ENCODE data around the gene SNX25. TPM values are rescaled to one million over a fixed set of nuclear protein-coding genes. Genes with fewer than 3 reads are reported as not detected.

Gene SNX25
- total and polyA plus RNA-seq, 4 experiments from 2014 or later: 3.5 to 24.5 (median 15.7) TPM

GRCh38 chr4:185296665-185297460, 87.5 kb downstream of the SNX25 start:
- DNase-seq: no peak
- Histone ChIP-seq H3K9me3 (ENCODE audit: control insufficient read depth in 1 of 2, low read length in 2 of 2) (no peaks in the 10 kb centered on the region), H3K4me1 (ENCODE audit: insufficient read depth, low read length) (no peaks in the 10 kb centered on the region), H3K36me3 (ENCODE audit: insufficient read depth, low read length) (peaks cover under 1% of the 10 kb centered on the region), H3K27me3 (ENCODE audit: insufficient read depth, low read length) (no peaks in the 10 kb centered on the region), H3K27ac (ENCODE audit: low read depth, low read length) (no peak overlapping the region), H3K4me3 (ENCODE audit: low read length in 2 of 2) (no peak overlapping the region)
- intact Hi-C loops (cut with micrococcal nuclease): no loop called here
- POLR2A ChIA-PET (ENCODE audit: partially characterized antibody): interaction anchor here (0.9 kb wide), 1 partner anchor 31 kb away, joined by 3 read pairs; no protein-coding TSS in a partner anchor
- Mint-ChIP-seq H3K36me3 (peaks cover 29 to 52% of the 10 kb centered on the region in 2 donors), H3K4me1 (no peaks in the 10 kb centered on the region), H3K27me3 (no peaks in the 10 kb centered on the region), H3K27ac (no peak overlapping the region), H3K4me3 (no peak overlapping the region), H3K9me3 (no peaks in the 10 kb centered on the region)
- CTCF ChIA-PET (ENCODE audit: partially characterized antibody): no interaction called here

- DNase-seq: no peak
- Histone ChIP-seq H3K27me3 (ENCODE audit: insufficient read depth, low read length) (no peaks in the 10 kb centered on the region), H3K36me3 (ENCODE audit: insufficient read depth, low read length) (no peaks in the 10 kb centered on the region), H3K9me3 (ENCODE audit: control insufficient read depth in 1 of 2, low read length in 2 of 2) (no peaks in the 10 kb centered on the region), H3K4me1 (ENCODE audit: insufficient read depth, low read length) (no peaks in the 10 kb centered on the region), H3K4me3 (ENCODE audit: low read length in 2 of 2) (no peak overlapping the region), H3K27ac (ENCODE audit: low read depth, low read length) (no peak overlapping the region)
- ChIA-PET CTCF (ENCODE audit: partially characterized antibody) (interaction anchor here (1.4 kb wide), 1 partner anchor 115 kb away, joined by 3 read pairs; no protein-coding TSS in a partner anchor), POLR2A (ENCODE audit: partially characterized antibody) (no interaction called here)
- Mint-ChIP-seq H3K27ac (peak overlapping the region in 1 of 7 donors; percentile 58), H3K4me3 (no peak overlapping the region), H3K36me3 (peaks cover 14 to 38% of the 10 kb centered on the region in 2 donors), H3K27me3 (no peaks in the 10 kb centered on the region), H3K9me3 (no peaks in the 10 kb centered on the region), H3K4me1 (peaks cover 0 to 1% (median 0%) of the 10 kb centered on the region in 4 donors)
- intact Hi-C loops (cut with micrococcal nuclease): no loop called here
These were observed 89.5 kb downstream of the SNX25 start for GRCh38 chr4:185298728-185299430.

GRCh38 chr4:185304541-185304940, 95.1 kb downstream of the SNX25 start:
- H3K4me1 Mint-ChIP-seq: peaks cover 0 to 5% (median 1%) of the 10 kb centered on the region in 4 donors
- H3K27ac Mint-ChIP-seq: peak overlapping the region in 3 of 7 donors; percentile 16 to 71 (median 67)
- H3K36me3 Mint-ChIP-seq: peaks cover 8 to 16% of the 10 kb centered on the region in 2 donors
- H3K4me1 ChIP-seq (ENCODE audit: insufficient read depth, low read length): no peaks in the 10 kb centered on the region
- CTCF ChIA-PET (ENCODE audit: partially characterized antibody): interaction anchor here (0.7 to 1.3 kb wide), 2 partner anchors 19 to 77 kb away, joined by 3 to 4 read pairs; no protein-coding TSS in a partner anchor
- no peaks in the 10 kb centered on the region for H3K9me3 ChIP-seq (ENCODE audit: control insufficient read depth in 1 of 2, low read length in 2 of 2)
- intact Hi-C loops (cut with micrococcal nuclease): no loop called here
- no peaks in the 10 kb centered on the region for H3K27me3 ChIP-seq (ENCODE audit: insufficient read depth, low read length)
- H3K27me3 Mint-ChIP-seq: no peaks in the 10 kb centered on the region
- H3K9me3 Mint-ChIP-seq: no peaks in the 10 kb centered on the region
- no peaks in the 10 kb centered on the region for H3K36me3 ChIP-seq (ENCODE audit: insufficient read depth, low read length)
- DNase-seq: no peak
- H3K4me3 Mint-ChIP-seq: no peak overlapping the region
- POLR2A ChIA-PET (ENCODE audit: partially characterized antibody): interaction anchor here (1.1 kb wide), 1 partner anchor 95 kb away, joined by 3 read pairs; the partner anchor contains the start of gene SNX25
- H3K4me3 ChIP-seq (ENCODE audit: low read length in 2 of 2): no peak overlapping the region
- no peak overlapping the region for H3K27ac ChIP-seq (ENCODE audit: low read depth, low read length)

GRCh38 chr4:185304944-185305690, 95.7 kb downstream of the SNX25 start:
- H3K9me3 Mint-ChIP-seq: no peaks in the 10 kb centered on the region
- Histone ChIP-seq H3K27me3 (ENCODE audit: insufficient read depth, low read length) (no peaks in the 10 kb centered on the region), H3K9me3 (ENCODE audit: control insufficient read depth in 1 of 2, low read length in 2 of 2) (no peaks in the 10 kb centered on the region), H3K4me1 (ENCODE audit: insufficient read depth, low read length) (no peaks in the 10 kb centered on the region), H3K27ac (ENCODE audit: low read depth, low read length) (no peak overlapping the region), H3K4me3 (ENCODE audit: low read length in 2 of 2) (no peak overlapping the region), H3K36me3 (ENCODE audit: insufficient read depth, low read length) (no peaks in the 10 kb centered on the region)
- H3K4me3 Mint-ChIP-seq: no peak overlapping the region
- peaks cover 0 to 5% (median 1%) of the 10 kb centered on the region in 4 donors for H3K4me1 Mint-ChIP-seq
- no peaks in the 10 kb centered on the region for H3K27me3 Mint-ChIP-seq
- intact Hi-C loops (cut with micrococcal nuclease): loop anchor here (1.0 kb wide), 4 partner anchors 122 to 300 kb away; no protein-coding TSS in a partner anchor
- ChIA-PET CTCF (ENCODE audit: partially characterized antibody) (interaction anchor here (1.3 to 2.3 kb wide), 4 partner anchors 13 to 265 kb away, joined by 3 to 7 read pairs (median 3); no protein-coding TSS in a partner anchor), POLR2A (ENCODE audit: partially characterized antibody) (interaction anchor here (1.1 kb wide), 1 partner anchor 95 kb away, joined by 3 read pairs; the partner anchor contains the start of gene SNX25)
- H3K36me3 Mint-ChIP-seq: peaks cover 13 to 22% of the 10 kb centered on the region in 2 donors
- DNase-seq: peak; percentile 14 to 51 (median 24)
- H3K27ac Mint-ChIP-seq: peak overlapping the region in 2 of 7 donors; percentile 67 to 71

GRCh38 chr4:185305979-185306442, 96.6 kb downstream of the SNX25 start:
- H3K27me3 Mint-ChIP-seq: no peaks in the 10 kb centered on the region
- Histone ChIP-seq H3K36me3 (ENCODE audit: insufficient read depth, low read length) (no peaks in the 10 kb centered on the region), H3K4me1 (ENCODE audit: insufficient read depth, low read length) (no peaks in the 10 kb centered on the region), H3K27ac (ENCODE audit: low read depth, low read length) (no peak overlapping the region), H3K4me3 (ENCODE audit: low read length in 2 of 2) (no peak overlapping the region), H3K9me3 (ENCODE audit: control insufficient read depth in 1 of 2, low read length in 2 of 2) (no peaks in the 10 kb centered on the region), H3K27me3 (ENCODE audit: insufficient read depth, low read length) (no peaks in the 10 kb centered on the region)
- H3K36me3 Mint-ChIP-seq: peaks cover 21 to 26% of the 10 kb centered on the region in 2 donors
- no peaks in the 10 kb centered on the region for H3K9me3 Mint-ChIP-seq
- ChIA-PET POLR2A (ENCODE audit: partially characterized antibody) (no interaction called here), CTCF (ENCODE audit: partially characterized antibody) (interaction anchor here (0.6 to 2.3 kb wide), 6 partner anchors 14 to 266 kb away, joined by 3 to 7 read pairs (median 3); no protein-coding TSS in a partner anchor)
- H3K27ac Mint-ChIP-seq: no peak overlapping the region
- peaks cover 0 to 5% (median 1%) of the 10 kb centered on the region in 4 donors for H3K4me1 Mint-ChIP-seq
- intact Hi-C loops (cut with micrococcal nuclease): loop anchor here (1.0 kb wide), 4 partner anchors 123 to 301 kb away; no protein-coding TSS in a partner anchor
- no peak for DNase-seq
- no peak overlapping the region for H3K4me3 Mint-ChIP-seq

GRCh38 chr4:185307136-185307950, 97.9 kb downstream of the SNX25 start:
- CTCF ChIA-PET (ENCODE audit: partially characterized antibody): interaction anchor here (1.1 to 2.3 kb wide), 2 partner anchors 124 to 267 kb away, joined by 4 to 7 read pairs; no protein-coding TSS in a partner anchor
- Histone ChIP-seq H3K27ac (ENCODE audit: low read depth, low read length) (no peak overlapping the region), H3K4me3 (ENCODE audit: low read length in 2 of 2) (no peak overlapping the region), H3K9me3 (ENCODE audit: control insufficient read depth in 1 of 2, low read length in 2 of 2) (no peaks in the 10 kb centered on the region), H3K36me3 (ENCODE audit: insufficient read depth, low read length) (peaks cover 4% of the 10 kb centered on the region), H3K4me1 (ENCODE audit: insufficient read depth, low read length) (no peaks in the 10 kb centered on the region), H3K27me3 (ENCODE audit: insufficient read depth, low read length) (no peaks in the 10 kb centered on the region)
- Mint-ChIP-seq H3K4me1 (peaks cover 0 to 5% (median 1%) of the 10 kb centered on the region in 4 donors), H3K9me3 (no peaks in the 10 kb centered on the region), H3K27ac (no peak overlapping the region), H3K27me3 (no peaks in the 10 kb centered on the region), H3K4me3 (no peak overlapping the region), H3K36me3 (peaks cover 30 to 39% of the 10 kb centered on the region in 2 donors)
- POLR2A ChIA-PET (ENCODE audit: partially characterized antibody): no interaction called here
- DNase-seq: no peak
- intact Hi-C loops (cut with micrococcal nuclease): no loop called here

Measured in CD4-positive, alpha-beta memory T cell (primary cell).